Fibroblast of lung (primary cell): ENCODE results near the gene SNAPC2.

Source experiments
- CTCF ChIP-seq, 2 donors: IDR thresholded peaks in 1 of 2; conservative IDR thresholded peaks in 1 of 2; 1 replicate in 1 of 2; 2 replicates in 1 of 2; pipeline ENCODE4 v1.5.1; 2011 to 2012; ENCODE audit warnings: low read length in 2 of 2, control low read depth in 1 of 2, inconsistent platforms in 1 of 2, low read depth in 1 of 2, mild to moderate bottlenecking in 1 of 2
- EZH2 ChIP-seq: IDR thresholded peaks from 2 replicates; pipeline ENCODE4 v1.5.1; 2012; ENCODE audit warnings: low read length, control low read depth, mild to moderate bottlenecking; ENCODE audit errors: missing control alignments

GRCh38 chr19:7905859-7906258 lies 14.3 kb upstream of the SNAPC2 start:
- TF ChIP-seq EZH2 (no peak), CTCF (conservative IDR thresholded peaks at IDR 0.05 in 1 of 2, IDR thresholded peaks at IDR 0.05 in 1 of 2; ENCODE audit: low read depth in 1 of 2, low read length in 2 of 2) (no peak)
